ENCODE measurements around the gene SHC4.

SHC4 gene

DNA sequence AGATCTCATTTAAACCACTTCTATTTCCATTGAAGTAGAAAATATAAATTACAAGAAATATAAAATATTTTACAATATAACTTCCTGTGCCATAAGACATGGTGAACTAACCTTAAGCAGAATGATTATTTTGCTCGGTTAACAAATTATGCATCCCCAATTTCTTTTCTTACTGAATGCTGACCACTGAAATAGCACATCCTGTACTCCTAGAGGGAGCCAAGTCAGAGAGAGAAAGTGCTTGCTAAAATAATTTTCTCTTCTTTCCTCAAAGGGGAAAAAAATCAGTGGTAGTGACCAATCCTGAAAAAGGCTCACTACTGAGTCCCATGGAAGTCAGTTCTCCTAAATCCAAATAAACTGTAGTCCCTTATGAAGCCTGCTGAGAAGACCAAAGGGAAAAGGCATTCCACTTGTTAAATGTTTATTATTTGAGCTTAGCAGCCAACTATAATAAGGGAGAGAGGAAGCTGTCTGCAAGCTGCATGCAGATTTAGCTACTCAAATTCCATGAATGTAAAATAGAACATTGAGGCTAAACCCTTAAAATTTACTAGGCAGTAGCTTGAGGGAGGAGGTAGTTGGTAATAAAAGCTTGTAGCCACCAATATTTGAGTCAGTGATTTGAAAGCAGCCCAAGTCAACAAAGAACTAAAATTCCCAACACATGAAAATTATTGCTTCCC, 185.9 kb downstream of the SHC4 start:
- Histone ChIP-seq H3K9me3 (ENCODE audit: insufficient read depth, low read length) (no peaks in the 10 kb centered on the region), H4K20me1 (ENCODE audit: low read depth, low read length) (no peaks in the 10 kb centered on the region), H2AFZ (ENCODE audit: low read depth, low read length, severe bottlenecking) (no peak overlapping the region), H3K27ac (ENCODE audit: low read depth, low read length) (no peak overlapping the region), H3K79me2 (ENCODE audit: insufficient read depth, low read length) (peaks cover 9% of the 10 kb centered on the region), H3K27me3 (ENCODE audit: low read length) (no peaks in the 10 kb centered on the region), H3K9ac (ENCODE audit: low read length) (no peak overlapping the region), H3K9me2 (replicated peaks; ENCODE audit: insufficient read depth, low read length) (no peaks in the 10 kb centered on the region), H3K4me2 (ENCODE audit: low read depth, low read length, poor library complexity, severe bottlenecking) (no peak overlapping the region), H3K36me3 (ENCODE audit: low read length) (peaks cover 38% of the 10 kb centered on the region), H3K4me3 (ENCODE audit: insufficient read depth, low read length, poor library complexity, severe bottlenecking) (no peak overlapping the region), H3F3A (ENCODE audit: insufficient read depth) (no peaks in the 10 kb centered on the region)
- no peak for TF ChIP-seq EZH2phosphoT487 (conservative IDR thresholded peaks at IDR 0.05; ENCODE audit: low read length)
- TF ChIP-seq, protein P1, sequence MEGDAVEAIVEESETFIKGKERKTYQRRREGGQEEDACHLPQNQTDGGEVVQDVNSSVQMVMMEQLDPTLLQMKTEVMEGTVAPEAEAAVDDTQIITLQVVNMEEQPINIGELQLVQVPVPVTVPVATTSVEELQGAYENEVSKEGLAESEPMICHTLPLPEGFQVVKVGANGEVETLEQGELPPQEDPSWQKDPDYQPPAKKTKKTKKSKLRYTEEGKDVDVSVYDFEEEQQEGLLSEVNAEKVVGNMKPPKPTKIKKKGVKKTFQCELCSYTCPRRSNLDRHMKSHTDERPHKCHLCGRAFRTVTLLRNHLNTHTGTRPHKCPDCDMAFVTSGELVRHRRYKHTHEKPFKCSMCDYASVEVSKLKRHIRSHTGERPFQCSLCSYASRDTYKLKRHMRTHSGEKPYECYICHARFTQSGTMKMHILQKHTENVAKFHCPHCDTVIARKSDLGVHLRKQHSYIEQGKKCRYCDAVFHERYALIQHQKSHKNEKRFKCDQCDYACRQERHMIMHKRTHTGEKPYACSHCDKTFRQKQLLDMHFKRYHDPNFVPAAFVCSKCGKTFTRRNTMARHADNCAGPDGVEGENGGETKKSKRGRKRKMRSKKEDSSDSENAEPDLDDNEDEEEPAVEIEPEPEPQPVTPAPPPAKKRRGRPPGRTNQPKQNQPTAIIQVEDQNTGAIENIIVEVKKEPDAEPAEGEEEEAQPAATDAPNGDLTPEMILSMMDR (IDR thresholded peaks at IDR 0.05; ENCODE audit: insufficient read depth, low read length, poor library complexity, severe bottlenecking) = no peak

DNA sequence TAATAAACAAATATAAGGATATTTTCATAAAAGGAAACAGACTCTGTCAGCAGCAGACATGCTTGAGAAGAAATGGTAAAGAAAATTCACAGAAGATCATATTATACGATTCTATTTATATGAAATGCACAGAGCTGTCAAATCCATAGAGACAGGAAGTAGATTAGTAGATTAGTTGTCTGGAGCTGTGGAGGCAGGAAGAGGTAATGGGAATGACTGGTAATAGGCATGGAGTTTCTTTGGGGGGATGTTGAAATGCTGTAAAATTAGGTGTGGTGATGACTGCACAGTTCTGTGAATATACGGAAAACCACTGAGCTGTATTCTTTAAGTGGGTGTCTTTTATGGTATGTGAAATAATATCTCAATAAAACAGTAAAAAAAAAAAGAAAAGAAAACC, 188.2 kb downstream of the SHC4 start:
- no peak overlapping the region for H2AFZ ChIP-seq (ENCODE audit: low read depth, low read length, severe bottlenecking)
- no peak overlapping the region for H3K9ac ChIP-seq (ENCODE audit: low read length)
- H3K4me3 ChIP-seq (ENCODE audit: insufficient read depth, low read length, poor library complexity, severe bottlenecking) = no peak overlapping the region
- no peaks in the 10 kb centered on the region for H3F3A ChIP-seq (ENCODE audit: insufficient read depth)
- H3K9me3 ChIP-seq (ENCODE audit: insufficient read depth, low read length) = no peaks in the 10 kb centered on the region
- no peaks in the 10 kb centered on the region for H3K9me2 ChIP-seq (replicated peaks; ENCODE audit: insufficient read depth, low read length)
- TF ChIP-seq, protein P1 (IDR thresholded peaks at IDR 0.05; ENCODE audit: insufficient read depth, low read length, poor library complexity, severe bottlenecking) = no peak
- TF ChIP-seq EZH2phosphoT487 (conservative IDR thresholded peaks at IDR 0.05; ENCODE audit: low read length) = no peak
- H3K36me3 ChIP-seq (ENCODE audit: low read length) = peaks cover 39% of the 10 kb centered on the region
- H3K4me2 ChIP-seq (ENCODE audit: low read depth, low read length, poor library complexity, severe bottlenecking) = no peak overlapping the region
- H3K79me2 ChIP-seq (ENCODE audit: insufficient read depth, low read length) = peaks cover 9% of the 10 kb centered on the region
- H3K27me3 ChIP-seq (ENCODE audit: low read length) = no peaks in the 10 kb centered on the region
- H4K20me1 ChIP-seq (ENCODE audit: low read depth, low read length) = no peaks in the 10 kb centered on the region
- H3K27ac ChIP-seq (ENCODE audit: low read depth, low read length) = no peak overlapping the region

DNA sequence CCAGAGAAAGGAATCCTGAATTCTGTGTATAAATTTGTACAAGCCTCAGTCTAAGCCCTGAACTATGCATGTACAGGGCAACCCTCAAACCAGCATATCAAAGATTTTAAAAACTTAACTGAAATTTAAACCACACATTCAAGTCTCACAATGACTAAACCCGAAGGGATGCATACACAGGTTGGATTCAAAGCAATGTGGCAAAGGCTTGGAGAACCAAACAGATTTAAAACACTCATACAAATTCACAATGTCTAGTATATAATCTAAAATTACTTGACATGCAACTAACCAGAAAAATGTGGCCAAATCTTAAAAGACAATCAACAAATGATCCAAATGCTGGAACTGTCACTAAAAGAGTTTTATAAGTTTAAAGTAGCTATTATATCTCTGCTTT, 189.2 kb downstream of the SHC4 start:
- H3K4me3 ChIP-seq (ENCODE audit: insufficient read depth, low read length, poor library complexity, severe bottlenecking) = no peak overlapping the region
- no peak overlapping the region for H3K27ac ChIP-seq (ENCODE audit: low read depth, low read length)
- no peaks in the 10 kb centered on the region for H4K20me1 ChIP-seq (ENCODE audit: low read depth, low read length)
- H2AFZ ChIP-seq (ENCODE audit: low read depth, low read length, severe bottlenecking) = no peak overlapping the region
- no peaks in the 10 kb centered on the region for H3K9me2 ChIP-seq (replicated peaks; ENCODE audit: insufficient read depth, low read length)
- H3K9ac ChIP-seq (ENCODE audit: low read length) = no peak overlapping the region
- TF ChIP-seq, protein P1 (IDR thresholded peaks at IDR 0.05; ENCODE audit: insufficient read depth, low read length, poor library complexity, severe bottlenecking) = no peak
- TF ChIP-seq EZH2phosphoT487 (conservative IDR thresholded peaks at IDR 0.05; ENCODE audit: low read length) = no peak
- peaks cover 40% of the 10 kb centered on the region for H3K36me3 ChIP-seq (ENCODE audit: low read length)
- no peaks in the 10 kb centered on the region for H3K9me3 ChIP-seq (ENCODE audit: insufficient read depth, low read length)
- H3F3A ChIP-seq (ENCODE audit: insufficient read depth) = no peaks in the 10 kb centered on the region
- peaks cover 9% of the 10 kb centered on the region for H3K79me2 ChIP-seq (ENCODE audit: insufficient read depth, low read length)
- H3K4me2 ChIP-seq (ENCODE audit: low read depth, low read length, poor library complexity, severe bottlenecking) = no peak overlapping the region
- H3K27me3 ChIP-seq (ENCODE audit: low read length) = no peaks in the 10 kb centered on the region

Measured in SU-DHL-6 (cell line).